HL-60 (cell line): ENCODE results near the gene KMT5C.

ENCODE experiments used
- DNase-seq, 2 experiments: peaks; one replicate each; pipeline ENCODE4 v3.0.0-alpha.2; 2010 to 2020; ENCODE audit warnings: low read depth in 1 of 2, low spot score in 1 of 2
- H3K27ac ChIP-seq: fragments of 250-450 bp; sonication (Bioruptor Pico); replicated peaks from 2 replicates; pipeline ENCODE4 v1.5.1; 2020; ENCODE audit warnings: mild to moderate bottlenecking, moderate library complexity
- H3K27me3 ChIP-seq: fragments of 250-450 bp; sonication (Bioruptor Pico); 2 replicates; pipeline ENCODE4 v1.5.1; 2021; ENCODE audit warnings: mild to moderate bottlenecking, moderate library complexity; ENCODE audit not compliant: insufficient read depth, poor library complexity, severe bottlenecking
- H3K4me3 ChIP-seq: replicated peaks from 2 replicates; pipeline ENCODE4 v1.5.1; 2011; ENCODE audit warnings: mild to moderate bottlenecking, control low read depth, low read length; ENCODE audit not compliant: insufficient read depth
- GABPA ChIP-seq: IDR thresholded peaks from 2 replicates; pipeline ENCODE4 v1.6.1; 2012; ENCODE audit warnings: low read depth
- POLR2AphosphoS5 ChIP-seq: IDR thresholded peaks from 2 replicates; pipeline ENCODE4 v1.6.1; 2012; ENCODE audit warnings: low read depth
- SPI1 ChIP-seq: IDR thresholded peaks from 2 replicates; pipeline ENCODE4 v1.6.1; 2012; ENCODE audit warnings: low read depth, mild to moderate bottlenecking, borderline replicate concordance
- TF ChIP-seq, protein P1 (sequence below): IDR thresholded peaks from 2 replicates; pipeline ENCODE4 v1.6.1; 2012; ENCODE audit warnings: low read depth; ENCODE audit not compliant: insufficient replicate concordance
- TF ChIP-seq, protein P2 (sequence below): IDR thresholded peaks from one replicate; pipeline ENCODE4 v1.5.1; 2011; ENCODE audit warnings: low read length, control low read depth, inconsistent platforms; ENCODE audit not compliant: insufficient read depth

Gene KMT5C

DNA sequence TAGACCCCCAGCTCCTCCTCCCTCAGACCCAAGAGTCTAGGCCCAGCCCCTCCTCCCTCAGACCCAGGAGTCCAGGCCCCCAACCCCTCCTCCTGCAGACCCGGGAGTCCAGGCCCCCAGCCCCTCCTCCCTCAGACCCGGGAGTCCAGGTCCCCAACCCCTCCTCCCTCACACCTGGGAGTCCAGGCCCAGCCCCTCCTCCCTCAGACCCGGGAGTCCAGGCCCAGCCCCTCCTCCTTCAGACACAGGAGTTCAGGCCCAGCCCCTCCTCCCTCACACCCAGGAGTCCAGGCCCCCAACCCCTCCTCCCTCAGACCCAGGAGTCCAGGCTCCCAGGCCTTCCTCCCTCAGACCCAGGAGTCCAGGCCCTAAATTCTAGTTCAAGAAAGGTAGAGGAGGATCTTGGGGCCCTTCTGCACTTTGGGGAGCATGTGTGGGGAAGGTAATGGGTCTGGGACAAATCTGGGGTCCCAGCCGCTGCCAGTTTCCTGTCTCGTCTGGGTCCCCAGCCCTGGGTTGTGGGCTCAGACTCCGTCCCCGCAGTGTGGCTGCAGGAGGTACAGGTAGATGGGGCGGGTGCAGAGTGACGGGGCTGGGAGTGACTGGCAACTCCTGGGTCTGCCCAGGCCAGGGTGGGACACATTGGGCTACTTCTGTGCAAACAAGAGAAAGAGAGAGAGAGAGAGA is 33.8 kb downstream of the KMT5C start:
- no peak for DNase-seq
- H3K27me3 ChIP-seq, result peaks cover 56% of the 10 kb centered on the region
- H3K4me3 ChIP-seq, result no peak overlapping the region
- H3K27ac ChIP-seq, result no peak overlapping the region
- no peak for TF ChIP-seq GABPA
- no peak for TF ChIP-seq POLR2AphosphoS5
- TF ChIP-seq, protein P1, sequence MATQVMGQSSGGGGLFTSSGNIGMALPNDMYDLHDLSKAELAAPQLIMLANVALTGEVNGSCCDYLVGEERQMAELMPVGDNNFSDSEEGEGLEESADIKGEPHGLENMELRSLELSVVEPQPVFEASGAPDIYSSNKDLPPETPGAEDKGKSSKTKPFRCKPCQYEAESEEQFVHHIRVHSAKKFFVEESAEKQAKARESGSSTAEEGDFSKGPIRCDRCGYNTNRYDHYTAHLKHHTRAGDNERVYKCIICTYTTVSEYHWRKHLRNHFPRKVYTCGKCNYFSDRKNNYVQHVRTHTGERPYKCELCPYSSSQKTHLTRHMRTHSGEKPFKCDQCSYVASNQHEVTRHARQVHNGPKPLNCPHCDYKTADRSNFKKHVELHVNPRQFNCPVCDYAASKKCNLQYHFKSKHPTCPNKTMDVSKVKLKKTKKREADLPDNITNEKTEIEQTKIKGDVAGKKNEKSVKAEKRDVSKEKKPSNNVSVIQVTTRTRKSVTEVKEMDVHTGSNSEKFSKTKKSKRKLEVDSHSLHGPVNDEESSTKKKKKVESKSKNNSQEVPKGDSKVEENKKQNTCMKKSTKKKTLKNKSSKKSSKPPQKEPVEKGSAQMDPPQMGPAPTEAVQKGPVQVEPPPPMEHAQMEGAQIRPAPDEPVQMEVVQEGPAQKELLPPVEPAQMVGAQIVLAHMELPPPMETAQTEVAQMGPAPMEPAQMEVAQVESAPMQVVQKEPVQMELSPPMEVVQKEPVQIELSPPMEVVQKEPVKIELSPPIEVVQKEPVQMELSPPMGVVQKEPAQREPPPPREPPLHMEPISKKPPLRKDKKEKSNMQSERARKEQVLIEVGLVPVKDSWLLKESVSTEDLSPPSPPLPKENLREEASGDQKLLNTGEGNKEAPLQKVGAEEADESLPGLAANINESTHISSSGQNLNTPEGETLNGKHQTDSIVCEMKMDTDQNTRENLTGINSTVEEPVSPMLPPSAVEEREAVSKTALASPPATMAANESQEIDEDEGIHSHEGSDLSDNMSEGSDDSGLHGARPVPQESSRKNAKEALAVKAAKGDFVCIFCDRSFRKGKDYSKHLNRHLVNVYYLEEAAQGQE, result no peak
- TF ChIP-seq SPI1, result no peak
- TF ChIP-seq, protein P2, sequence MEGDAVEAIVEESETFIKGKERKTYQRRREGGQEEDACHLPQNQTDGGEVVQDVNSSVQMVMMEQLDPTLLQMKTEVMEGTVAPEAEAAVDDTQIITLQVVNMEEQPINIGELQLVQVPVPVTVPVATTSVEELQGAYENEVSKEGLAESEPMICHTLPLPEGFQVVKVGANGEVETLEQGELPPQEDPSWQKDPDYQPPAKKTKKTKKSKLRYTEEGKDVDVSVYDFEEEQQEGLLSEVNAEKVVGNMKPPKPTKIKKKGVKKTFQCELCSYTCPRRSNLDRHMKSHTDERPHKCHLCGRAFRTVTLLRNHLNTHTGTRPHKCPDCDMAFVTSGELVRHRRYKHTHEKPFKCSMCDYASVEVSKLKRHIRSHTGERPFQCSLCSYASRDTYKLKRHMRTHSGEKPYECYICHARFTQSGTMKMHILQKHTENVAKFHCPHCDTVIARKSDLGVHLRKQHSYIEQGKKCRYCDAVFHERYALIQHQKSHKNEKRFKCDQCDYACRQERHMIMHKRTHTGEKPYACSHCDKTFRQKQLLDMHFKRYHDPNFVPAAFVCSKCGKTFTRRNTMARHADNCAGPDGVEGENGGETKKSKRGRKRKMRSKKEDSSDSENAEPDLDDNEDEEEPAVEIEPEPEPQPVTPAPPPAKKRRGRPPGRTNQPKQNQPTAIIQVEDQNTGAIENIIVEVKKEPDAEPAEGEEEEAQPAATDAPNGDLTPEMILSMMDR, result no peak

GRCh38 chr19:55373993-55374757 is 34.5 kb downstream of the KMT5C start:
- DNase-seq, result no peak
- H3K27me3 ChIP-seq, result peaks cover 50% of the 10 kb centered on the region
- TF ChIP-seq POLR2AphosphoS5 (no peak), GABPA (no peak), SPI1 (no peak)
- TF ChIP-seq, protein P1, result no peak
- TF ChIP-seq, protein P2, result no peak
- no peak overlapping the region for H3K4me3 ChIP-seq
- H3K27ac ChIP-seq, result no peak overlapping the region

DNA sequence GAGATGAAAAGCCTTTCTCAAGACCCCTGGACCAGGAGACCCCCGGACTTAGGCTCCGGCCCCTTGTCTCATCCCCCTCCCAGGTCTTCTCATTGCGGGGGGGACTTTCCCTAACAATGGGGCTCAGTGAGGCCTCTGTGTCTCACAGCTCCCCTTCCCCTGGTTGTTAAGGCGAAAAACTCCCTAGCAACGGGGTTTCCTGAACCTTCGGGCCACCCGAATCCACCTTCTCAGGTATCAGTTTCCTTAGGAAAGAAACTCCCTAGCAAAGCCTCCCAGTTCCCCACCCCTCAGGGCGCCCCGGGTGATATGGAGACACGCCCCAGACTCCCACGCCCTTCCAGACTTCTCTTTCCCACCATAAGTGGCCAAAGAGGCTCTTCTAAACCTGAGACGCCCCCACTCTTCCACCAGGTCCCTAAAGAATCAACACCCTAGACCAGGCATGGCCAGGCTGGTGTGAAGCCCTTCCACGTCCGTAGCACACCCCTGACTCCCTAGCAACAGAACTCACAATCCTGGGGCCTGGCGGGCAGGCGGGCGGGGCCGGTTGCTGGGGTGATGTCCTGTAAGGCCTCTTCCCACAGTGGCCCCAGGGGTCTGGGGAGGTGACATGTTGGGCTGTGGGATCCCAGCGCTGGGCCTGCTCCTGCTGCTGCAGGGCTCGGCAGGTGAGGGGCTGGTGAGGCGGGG is 36.7 kb downstream of the KMT5C start, which contains the start of gene TMEM190:
TMEM190 (plus strand) TSS at position 586 of the 693 bp plus-strand sequence; CDS start at position 614, 28 bp downstream.
- Histone ChIP-seq H3K27ac (no peak within 1 kb of the TSS), H3K4me3 (no peak within 1 kb of the TSS), H3K27me3 (peaks cover 32% of the 10 kb centered on the region)
- no peak for DNase-seq
- TF ChIP-seq GABPA (no peak), SPI1 (no peak), POLR2AphosphoS5 (no peak)
- TF ChIP-seq, protein P1, result no peak
- TF ChIP-seq, protein P2, result no peak
